Central memory CD8-positive, alpha-beta T cell (primary cell): ENCODE data around the gene CPNE4.

Source experiments
- ATAC-seq: fragments of 150-1000 bp; cut with Tn5 transposase; replicated peaks from 2 replicates; pipeline ENCODE4 v1.10.0; 2022; ENCODE audit warnings: mild to moderate bottlenecking, moderate FRiP score, moderate number of reproducible peaks; ENCODE audit not compliant: poor library complexity, severe bottlenecking; ENCODE audit errors: extremely low read depth
- DNase-seq, 2 donors: peaks; one replicate each; pipeline ENCODE4 v3.0.0; 2021; ENCODE audit warnings: low spot score in 2 of 2
- H3K27ac Mint-ChIP-seq: one replicate; pipeline ENCODE4 v1.8.0; 2022; ENCODE audit warnings: low read depth, mild to moderate bottlenecking, moderate library complexity, mixed read lengths
- H3K27me3 Mint-ChIP-seq: one replicate; pipeline ENCODE4 v1.8.0; 2022; ENCODE audit warnings: mixed read lengths
- H3K36me3 Mint-ChIP-seq: one replicate; pipeline ENCODE4 v1.8.0; 2022; ENCODE audit warnings: mild to moderate bottlenecking, moderate library complexity, mixed read lengths; ENCODE audit not compliant: insufficient read depth
- H3K4me1 Mint-ChIP-seq: one replicate; pipeline ENCODE4 v1.8.0; 2022; ENCODE audit warnings: mixed read lengths
- H3K4me3 Mint-ChIP-seq: one replicate; pipeline ENCODE4 v1.8.0; 2022; ENCODE audit warnings: mild to moderate bottlenecking, moderate library complexity, mixed read lengths
- H3K9me3 Mint-ChIP-seq: one replicate; pipeline ENCODE4 v1.8.0; 2022; ENCODE audit warnings: mixed read lengths

CPNE4 gene

GRCh38 chr3:131730581-131730980 lies 304.2 kb downstream of the CPNE4 start:
- Mint-ChIP-seq H3K9me3 (no peaks in the 10 kb centered on the region), H3K27ac (no peak overlapping the region), H3K36me3 (no peaks in the 10 kb centered on the region), H3K27me3 (no peaks in the 10 kb centered on the region), H3K4me3 (no peak overlapping the region), H3K4me1 (no peaks in the 10 kb centered on the region)
- no peak for ATAC-seq
- DNase-seq = no peak

- Mint-ChIP-seq H3K4me1 (no peaks in the 10 kb centered on the region), H3K27ac (no peak overlapping the region), H3K9me3 (no peaks in the 10 kb centered on the region), H3K4me3 (no peak overlapping the region), H3K27me3 (peaks cover 8% of the 10 kb centered on the region), H3K36me3 (no peaks in the 10 kb centered on the region)
- DNase-seq = no peak
- no peak for ATAC-seq
Measured at GRCh38 chr3:131729643-131730017, 305.2 kb downstream of the CPNE4 start.

- peaks cover 14% of the 10 kb centered on the region for H3K27me3 Mint-ChIP-seq
- H3K27ac Mint-ChIP-seq = no peak overlapping the region
- H3K9me3 Mint-ChIP-seq = no peaks in the 10 kb centered on the region
- no peaks in the 10 kb centered on the region for H3K4me1 Mint-ChIP-seq
- no peak overlapping the region for H3K4me3 Mint-ChIP-seq
- no peaks in the 10 kb centered on the region for H3K36me3 Mint-ChIP-seq
- ATAC-seq (no peak), DNase-seq (no peak)
Measured at GRCh38 chr3:131728898-131729642, 305.7 kb downstream of the CPNE4 start.

GRCh38 chr3:131725414-131725813 lies 309.4 kb downstream of the CPNE4 start:
- Mint-ChIP-seq H3K4me3 (no peak overlapping the region), H3K9me3 (no peaks in the 10 kb centered on the region)
- no peak for ATAC-seq

GRCh38 chr3:131723343-131723742 lies 311.5 kb downstream of the CPNE4 start:
- no peaks in the 10 kb centered on the region for H3K4me1 Mint-ChIP-seq
- H3K27ac Mint-ChIP-seq = no peak overlapping the region
- H3K4me3 Mint-ChIP-seq = no peak overlapping the region
- DNase-seq = no peak
- H3K27me3 Mint-ChIP-seq = peaks cover 34% of the 10 kb centered on the region
- ATAC-seq = no peak
- H3K36me3 Mint-ChIP-seq = no peaks in the 10 kb centered on the region
- no peaks in the 10 kb centered on the region for H3K9me3 Mint-ChIP-seq

More at GRCh38 chr3:131725414-131725813, 309.4 kb downstream of the CPNE4 start:
- H3K36me3 Mint-ChIP-seq = no peaks in the 10 kb centered on the region
- no peak for DNase-seq
- H3K27me3 Mint-ChIP-seq = peaks cover 34% of the 10 kb centered on the region
- H3K4me1 Mint-ChIP-seq = no peaks in the 10 kb centered on the region
- H3K27ac Mint-ChIP-seq = no peak overlapping the region

- H3K27ac Mint-ChIP-seq = peak overlapping the region; percentile 47
- H3K4me1 Mint-ChIP-seq = peaks cover 7% of the 10 kb centered on the region
- H3K4me3 Mint-ChIP-seq = no peak overlapping the region
- ATAC-seq (no peak), DNase-seq (no peak)
- peaks cover 5% of the 10 kb centered on the region for H3K27me3 Mint-ChIP-seq
- no peaks in the 10 kb centered on the region for H3K36me3 Mint-ChIP-seq
- H3K9me3 Mint-ChIP-seq = no peaks in the 10 kb centered on the region
Measured at GRCh38 chr3:131717493-131717892, 317.3 kb downstream of the CPNE4 start.

GRCh38 chr3:131716943-131717342 lies 317.9 kb downstream of the CPNE4 start:
- no peak for DNase-seq
- no peak overlapping the region for H3K27ac Mint-ChIP-seq
- H3K9me3 Mint-ChIP-seq = no peaks in the 10 kb centered on the region
- H3K36me3 Mint-ChIP-seq = no peaks in the 10 kb centered on the region
- H3K27me3 Mint-ChIP-seq = no peaks in the 10 kb centered on the region
- no peak for ATAC-seq
- peaks cover 7% of the 10 kb centered on the region for H3K4me1 Mint-ChIP-seq
- H3K4me3 Mint-ChIP-seq = no peak overlapping the region

- ATAC-seq (no peak), DNase-seq (no peak)
- peaks cover 7% of the 10 kb centered on the region for H3K4me1 Mint-ChIP-seq
- no peaks in the 10 kb centered on the region for H3K9me3 Mint-ChIP-seq
- H3K27ac Mint-ChIP-seq = no peak overlapping the region
- H3K27me3 Mint-ChIP-seq = no peaks in the 10 kb centered on the region
- H3K36me3 Mint-ChIP-seq = no peaks in the 10 kb centered on the region
- H3K4me3 Mint-ChIP-seq = no peak overlapping the region
Measured at GRCh38 chr3:131716007-131716406, 318.8 kb downstream of the CPNE4 start.

GRCh38 chr3:131714585-131715220 lies 320.1 kb downstream of the CPNE4 start:
- ATAC-seq (no peak), DNase-seq (no peak)
- peaks cover 7% of the 10 kb centered on the region for H3K4me1 Mint-ChIP-seq
- H3K27me3 Mint-ChIP-seq = no peaks in the 10 kb centered on the region
- H3K36me3 Mint-ChIP-seq = no peaks in the 10 kb centered on the region
- no peaks in the 10 kb centered on the region for H3K9me3 Mint-ChIP-seq
- H3K4me3 Mint-ChIP-seq = no peak overlapping the region
- peak overlapping the region; percentile 11 for H3K27ac Mint-ChIP-seq

GRCh38 chr3:131713416-131714123 lies 321.2 kb downstream of the CPNE4 start:
- Mint-ChIP-seq H3K9me3 (no peaks in the 10 kb centered on the region), H3K4me3 (no peak overlapping the region), H3K4me1 (peaks cover 7% of the 10 kb centered on the region), H3K27me3 (peaks cover 2% of the 10 kb centered on the region), H3K27ac (no peak overlapping the region), H3K36me3 (no peaks in the 10 kb centered on the region)
- DNase-seq (no peak), ATAC-seq (no peak)

GRCh38 chr3:131712662-131713061 lies 322.2 kb downstream of the CPNE4 start:
- H3K4me1 Mint-ChIP-seq = peaks cover 5% of the 10 kb centered on the region
- H3K4me3 Mint-ChIP-seq = no peak overlapping the region
- no peak overlapping the region for H3K27ac Mint-ChIP-seq
- DNase-seq = no peak
- H3K36me3 Mint-ChIP-seq = no peaks in the 10 kb centered on the region
- no peaks in the 10 kb centered on the region for H3K9me3 Mint-ChIP-seq
- peaks cover 11% of the 10 kb centered on the region for H3K27me3 Mint-ChIP-seq
- ATAC-seq = no peak

GRCh38 chr3:131711114-131711768 lies 323.6 kb downstream of the CPNE4 start:
- H3K9me3 Mint-ChIP-seq = no peaks in the 10 kb centered on the region
- peaks cover 21% of the 10 kb centered on the region for H3K27me3 Mint-ChIP-seq
- no peak overlapping the region for H3K4me3 Mint-ChIP-seq
- H3K27ac Mint-ChIP-seq = no peak overlapping the region
- no peak for ATAC-seq
- no peaks in the 10 kb centered on the region for H3K36me3 Mint-ChIP-seq
- no peaks in the 10 kb centered on the region for H3K4me1 Mint-ChIP-seq
- no peak for DNase-seq
